C4-2B (cell line): ENCODE measurements around the gene NDUFA12.

Experiments used
- H3K27ac ChIP-seq: fragments of 450-650 bp; 2 replicates; pipeline ENCODE4 v1.5.1; 2017
- CTCF ChIP-seq: fragments of 450-650 bp; conservative IDR thresholded peaks from 2 replicates; pipeline ENCODE4 v1.5.1; 2017; ENCODE audit warnings: mild to moderate bottlenecking
- ZFX ChIP-seq: fragments of 450-650 bp; IDR thresholded peaks from 2 replicates; pipeline ENCODE4 v1.6.1; 2017

The NDUFA12 gene

GRCh38 chr12:94957006-94957405, 46.5 kb downstream of the NDUFA12 start:
- TF ChIP-seq CTCF (no peak), ZFX (no peak)
- H3K27ac ChIP-seq, result no peak overlapping the region

DNA sequence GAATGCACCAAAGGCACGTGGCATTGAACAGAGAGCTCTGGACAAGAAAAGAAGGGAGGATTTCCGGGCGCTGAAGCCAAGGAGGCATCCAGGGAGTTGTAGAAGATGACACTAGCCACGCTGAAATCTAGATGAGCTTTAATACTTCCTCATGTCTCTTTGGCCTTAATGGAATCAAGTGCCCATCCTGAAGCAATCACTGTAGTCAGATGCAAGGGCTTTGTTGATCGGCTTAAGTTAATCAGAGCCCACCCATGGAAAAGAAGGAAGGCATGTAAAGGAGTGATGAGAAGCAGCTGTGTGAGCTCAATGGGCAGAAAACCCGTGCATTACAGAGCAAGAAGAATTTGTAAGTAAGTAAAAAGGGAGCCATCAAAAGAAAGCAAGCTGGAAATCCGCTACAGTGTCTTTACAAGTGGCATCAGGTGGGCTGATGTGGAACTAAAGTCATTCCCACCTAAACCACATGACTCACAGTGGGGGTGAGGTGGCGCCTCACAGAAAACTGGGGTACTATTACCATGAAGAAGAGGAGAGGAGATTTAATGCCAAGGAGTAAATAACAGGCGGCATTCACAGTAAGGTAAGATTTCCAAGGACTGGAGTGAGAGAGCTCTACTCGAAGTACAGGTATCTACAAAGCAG, 48.4 kb downstream of the NDUFA12 start:
- no peak for TF ChIP-seq CTCF
- no peak for TF ChIP-seq ZFX
- peak overlapping the region; percentile 50; the same call in 1 of the 2 replicates for H3K27ac ChIP-seq

- TF ChIP-seq ZFX (no peak), CTCF (no peak)
Observed at GRCh38 chr12:94954029-94954685, 49.3 kb downstream of the NDUFA12 start.

GRCh38 chr12:94952325-94952724, 51.2 kb downstream of the NDUFA12 start:
- no peak for TF ChIP-seq ZFX
- no peak for TF ChIP-seq CTCF
- no peak overlapping the region for H3K27ac ChIP-seq

More at GRCh38 chr12:94954029-94954685, 49.3 kb downstream of the NDUFA12 start:
- peak overlapping the region; percentile 50; the same call in 1 of the 2 replicates for H3K27ac ChIP-seq

GRCh38 chr12:94951071-94951934, 52.2 kb downstream of the NDUFA12 start:
- TF ChIP-seq ZFX, result no peak
- TF ChIP-seq CTCF, result no peak
- no peak overlapping the region for H3K27ac ChIP-seq

- no peak overlapping the region for H3K27ac ChIP-seq
- TF ChIP-seq CTCF (no peak), ZFX (no peak)
Observed at GRCh38 chr12:94948232-94948810, 55.2 kb downstream of the NDUFA12 start.
